Activated CD8-positive, alpha-beta memory T cell treated with anti-CD3 and anti-CD28 coated beads, Interleukin-2, amount 50 U/mL, for 4 hours (primary cell): ENCODE measurements around the gene LCN10.

ENCODE experiments used
- DNase-seq: peaks from one replicate; pipeline ENCODE4 v3.0.0-alpha.2; 2020

The LCN10 gene

GRCh38 chr9:136754059-136754572 lies 11.4 kb upstream of the LCN10 start:
- DNase-seq, result no peak

- peak; percentile 15 for DNase-seq
Observed at GRCh38 chr9:136753371-136754058, 10.8 kb upstream of the LCN10 start.

GRCh38 chr9:136751814-136752213 lies 9.1 kb upstream of the LCN10 start:
- DNase-seq, result no peak

- no peak for DNase-seq
Observed at GRCh38 chr9:136751244-136751643, 8.5 kb upstream of the LCN10 start.

- DNase-seq, result no peak
Observed at GRCh38 chr9:136750526-136750925, 7.8 kb upstream of the LCN10 start.

- DNase-seq, result no peak
Observed at GRCh38 chr9:136748666-136749611, 6.2 kb upstream of the LCN10 start.

GRCh38 chr9:136748201-136748600 lies 5.5 kb upstream of the LCN10 start, which contains the start of gene LCN6:
LCN6 (minus strand) TSS chr9:136748525; CDS start chr9:136748483, 42 bp downstream.
- no peak for DNase-seq

GRCh38 chr9:136747161-136748060 lies 4.7 kb upstream of the LCN10 start:
- no peak for DNase-seq

GRCh38 chr9:136746621-136747020 lies 3.9 kb upstream of the LCN10 start:
- no peak for DNase-seq

GRCh38 chr9:136746155-136746490 lies 3.4 kb upstream of the LCN10 start:
- no peak for DNase-seq

GRCh38 chr9:136745389-136746154 lies 2.8 kb upstream of the LCN10 start:
- no peak for DNase-seq

GRCh38 chr9:136744773-136745172 lies 2.0 kb upstream of the LCN10 start:
- no peak for DNase-seq

- no peak for DNase-seq
Observed at GRCh38 chr9:136743639-136744211, 985 bp upstream of the LCN10 start.

GRCh38 chr9:136741883-136742571 lies 713 bp downstream of the LCN10 start:
- DNase-seq, result no peak

- no peak for DNase-seq
Observed at GRCh38 chr9:136740971-136741882, 1.5 kb downstream of the LCN10 start.

GRCh38 chr9:136740491-136740890 lies 2.2 kb downstream of the LCN10 start:
- no peak for DNase-seq

GRCh38 chr9:136740069-136740468 lies 2.7 kb downstream of the LCN10 start:
- no peak for DNase-seq

GRCh38 chr9:136739509-136739908 lies 3.2 kb downstream of the LCN10 start:
- DNase-seq, result no peak

- no peak for DNase-seq
Observed at GRCh38 chr9:136738960-136739359, 3.8 kb downstream of the LCN10 start.
